Measurements from ENCODE around the gene EVI5.

- TF ChIP-seq CTCF (conservative IDR thresholded peaks at IDR 0.05; ENCODE audit: low read depth, low read length) (no peak), EZH2 (IDR thresholded peaks at IDR 0.05; ENCODE audit: borderline replicate concordance, low read depth, low read length, poor library complexity, severe bottlenecking) (no peak)
Measured at GRCh38 chr1:92784639-92785500, at the start of gene EVI5.
